ENCODE data around the gene HTR2C.

DNA sequence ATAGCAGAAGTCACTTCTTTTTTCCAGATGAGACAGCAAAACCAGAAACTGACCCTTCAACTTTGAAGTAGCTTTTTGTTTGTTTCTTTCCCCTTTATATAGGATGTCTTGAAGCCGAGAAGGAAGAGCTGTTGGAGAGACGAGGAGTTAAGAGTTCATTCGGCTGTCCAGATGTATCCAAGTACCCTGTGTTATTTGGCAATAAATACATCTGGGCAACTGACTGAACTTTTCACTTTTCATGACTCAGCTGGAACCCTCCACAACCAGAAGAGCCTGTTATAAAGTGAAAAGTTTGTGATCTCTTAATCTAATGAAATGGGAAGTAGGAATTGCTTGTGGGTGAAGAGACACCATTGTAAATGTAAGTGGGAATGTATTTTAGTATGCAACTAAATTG, 131.2 kb downstream of the HTR2C start:
- TF ChIP-seq, protein P1, sequence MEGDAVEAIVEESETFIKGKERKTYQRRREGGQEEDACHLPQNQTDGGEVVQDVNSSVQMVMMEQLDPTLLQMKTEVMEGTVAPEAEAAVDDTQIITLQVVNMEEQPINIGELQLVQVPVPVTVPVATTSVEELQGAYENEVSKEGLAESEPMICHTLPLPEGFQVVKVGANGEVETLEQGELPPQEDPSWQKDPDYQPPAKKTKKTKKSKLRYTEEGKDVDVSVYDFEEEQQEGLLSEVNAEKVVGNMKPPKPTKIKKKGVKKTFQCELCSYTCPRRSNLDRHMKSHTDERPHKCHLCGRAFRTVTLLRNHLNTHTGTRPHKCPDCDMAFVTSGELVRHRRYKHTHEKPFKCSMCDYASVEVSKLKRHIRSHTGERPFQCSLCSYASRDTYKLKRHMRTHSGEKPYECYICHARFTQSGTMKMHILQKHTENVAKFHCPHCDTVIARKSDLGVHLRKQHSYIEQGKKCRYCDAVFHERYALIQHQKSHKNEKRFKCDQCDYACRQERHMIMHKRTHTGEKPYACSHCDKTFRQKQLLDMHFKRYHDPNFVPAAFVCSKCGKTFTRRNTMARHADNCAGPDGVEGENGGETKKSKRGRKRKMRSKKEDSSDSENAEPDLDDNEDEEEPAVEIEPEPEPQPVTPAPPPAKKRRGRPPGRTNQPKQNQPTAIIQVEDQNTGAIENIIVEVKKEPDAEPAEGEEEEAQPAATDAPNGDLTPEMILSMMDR (IDR thresholded peaks at IDR 0.05) = no peak
- no peak for TF ChIP-seq POLR2A (IDR thresholded peaks at IDR 0.05)

Data from heart left ventricle (tissue), 13 donors.